SK-N-SH (cell line): ENCODE measurements around the gene FOXO1.

Experiments
- CHD2 ChIP-seq: fragments of 150-350 bp; IDR thresholded peaks from 2 replicates; pipeline ENCODE4 v1.6.1; 2018; ENCODE audit warnings: low read length; ENCODE audit not compliant: partially characterized antibody
- EP300 ChIP-seq, 2 experiments: IDR thresholded peaks; 2 replicates each; pipeline versions ENCODE4 v1.4.0 to v1.6.1; 2012; ENCODE audit warnings: borderline replicate concordance in 1 of 2, low read depth in 1 of 2, low read length in 1 of 2
- GABPA ChIP-seq: IDR thresholded peaks from 2 replicates; pipeline ENCODE4 v1.4.0; 2012; ENCODE audit warnings: low read depth, mild to moderate bottlenecking
- JUND ChIP-seq: IDR thresholded peaks from 2 replicates; pipeline ENCODE4 v1.4.0; 2012
- POLR2AphosphoS5 ChIP-seq: IDR thresholded peaks from 2 replicates; pipeline ENCODE4 v1.6.1; 2012; ENCODE audit warnings: low read depth, low read length
- TF ChIP-seq, protein P1 (sequence below): fragments of 200-600 bp; sonication (generic); IDR thresholded peaks from 2 replicates; pipeline ENCODE4 v1.6.1; 2017; ENCODE audit warnings: antibody characterized with exemption, mild to moderate bottlenecking, moderate library complexity

DNA sequence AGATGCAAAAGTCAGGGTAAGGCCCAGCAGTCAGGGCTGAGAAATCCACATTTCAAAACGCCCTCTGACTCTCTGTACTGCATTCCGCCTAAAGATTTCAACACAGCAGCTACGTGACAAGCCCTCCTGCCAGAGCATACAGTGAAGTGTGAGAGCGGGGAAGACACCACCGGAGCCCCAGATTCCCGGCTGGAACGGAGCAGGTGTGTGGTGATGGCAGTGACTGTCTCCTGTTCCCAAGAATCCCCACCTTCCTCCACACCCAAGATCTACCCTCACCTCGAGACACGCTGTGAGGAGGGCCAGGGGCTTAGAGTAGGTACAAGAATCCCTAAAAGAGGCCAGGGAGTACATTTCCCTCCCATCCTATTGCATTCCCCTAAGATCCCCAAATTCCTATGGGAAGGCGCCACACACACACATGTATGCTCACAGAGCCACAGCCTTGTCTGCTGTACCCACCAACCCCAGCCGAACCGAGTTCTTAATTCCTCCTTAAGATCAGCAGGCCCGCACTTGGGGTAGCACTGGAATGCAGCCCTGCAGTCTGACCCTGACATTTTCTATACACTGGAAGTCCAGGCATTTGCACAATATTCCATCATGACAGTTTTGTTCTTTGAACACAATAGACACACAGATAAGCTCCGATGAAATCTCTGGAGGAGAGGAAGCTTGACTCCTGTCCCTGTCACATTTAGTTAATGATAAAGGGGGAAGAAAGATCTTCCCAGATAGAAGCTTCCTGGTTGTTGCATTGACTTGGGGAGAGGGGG is 102.9 kb downstream of the FOXO1 start:
- TF ChIP-seq, protein P1, sequence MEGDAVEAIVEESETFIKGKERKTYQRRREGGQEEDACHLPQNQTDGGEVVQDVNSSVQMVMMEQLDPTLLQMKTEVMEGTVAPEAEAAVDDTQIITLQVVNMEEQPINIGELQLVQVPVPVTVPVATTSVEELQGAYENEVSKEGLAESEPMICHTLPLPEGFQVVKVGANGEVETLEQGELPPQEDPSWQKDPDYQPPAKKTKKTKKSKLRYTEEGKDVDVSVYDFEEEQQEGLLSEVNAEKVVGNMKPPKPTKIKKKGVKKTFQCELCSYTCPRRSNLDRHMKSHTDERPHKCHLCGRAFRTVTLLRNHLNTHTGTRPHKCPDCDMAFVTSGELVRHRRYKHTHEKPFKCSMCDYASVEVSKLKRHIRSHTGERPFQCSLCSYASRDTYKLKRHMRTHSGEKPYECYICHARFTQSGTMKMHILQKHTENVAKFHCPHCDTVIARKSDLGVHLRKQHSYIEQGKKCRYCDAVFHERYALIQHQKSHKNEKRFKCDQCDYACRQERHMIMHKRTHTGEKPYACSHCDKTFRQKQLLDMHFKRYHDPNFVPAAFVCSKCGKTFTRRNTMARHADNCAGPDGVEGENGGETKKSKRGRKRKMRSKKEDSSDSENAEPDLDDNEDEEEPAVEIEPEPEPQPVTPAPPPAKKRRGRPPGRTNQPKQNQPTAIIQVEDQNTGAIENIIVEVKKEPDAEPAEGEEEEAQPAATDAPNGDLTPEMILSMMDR = no peak
- TF ChIP-seq GABPA = no peak
- TF ChIP-seq CHD2 = no peak
- no peak for TF ChIP-seq POLR2AphosphoS5
- TF ChIP-seq JUND = no peak
- peak in 1 of 2 experiments; percentile 9; a peak in 1 of 4 replicates for TF ChIP-seq EP300 (IDR thresholded peaks at IDR 0.05; ENCODE audit: borderline replicate concordance in 1 of 2, low read depth in 1 of 2, low read length in 1 of 2)
